Parathyroid adenoma (tissue), 2 donors: ENCODE results near the gene S100PBP.

Source experiments
- H2AFZ ChIP-seq: fragments of 300-600 bp; sonication (generic); one replicate; pipeline ENCODE4 v1.7.0; 2017; ENCODE audit warnings: antibody characterized with exemption, mild to moderate bottlenecking
- H3K27ac ChIP-seq: fragments of 300-600 bp; sonication (generic); one replicate; pipeline ENCODE4 v1.7.0; 2017
- H3K27me3 ChIP-seq: fragments of 300-600 bp; sonication (generic); one replicate; pipeline ENCODE4 v1.7.0; 2017; ENCODE audit warnings: low read length; ENCODE audit not compliant: control insufficient read depth, insufficient read depth
- H3K36me3 ChIP-seq: fragments of 300-600 bp; sonication (generic); one replicate; pipeline ENCODE4 v1.7.0; 2017; ENCODE audit warnings: low read length; ENCODE audit not compliant: control insufficient read depth, insufficient read depth
- H3K4me1 ChIP-seq: fragments of 300-600 bp; sonication (generic); one replicate; pipeline ENCODE4 v1.7.0; 2017; ENCODE audit warnings: control low read depth
- H3K4me2 ChIP-seq: fragments of 300-600 bp; sonication (generic); one replicate; pipeline ENCODE4 v1.7.0; 2017; ENCODE audit warnings: low read length
- H3K4me3 ChIP-seq: fragments of 300-600 bp; sonication (generic); one replicate; pipeline ENCODE4 v1.7.0; 2017; ENCODE audit warnings: low read depth, low read length
- H3K79me2 ChIP-seq: fragments of 300-600 bp; sonication (generic); one replicate; pipeline ENCODE4 v1.7.0; 2017; ENCODE audit warnings: control low read depth
- H3K9ac ChIP-seq: fragments of 300-600 bp; sonication (generic); one replicate; pipeline ENCODE4 v1.7.0; 2017; ENCODE audit warnings: mild to moderate bottlenecking
- H3K9me3 ChIP-seq: fragments of 300-600 bp; sonication (generic); one replicate; pipeline ENCODE4 v1.7.0; 2017; ENCODE audit warnings: low read length; ENCODE audit not compliant: control insufficient read depth
- CTCF ChIP-seq: fragments of 300-600 bp; sonication (generic); IDR thresholded peaks from one replicate; pipeline ENCODE4 v1.7.0; 2017; ENCODE audit warnings: antibody characterized with exemption, mild to moderate bottlenecking
- donor health status: primary hyperparathyroidism.

S100PBP gene

GRCh38 chr1:32779242-32779641, 38.2 kb upstream of the S100PBP start:
- Histone ChIP-seq H3K9me3 (no peaks in the 10 kb centered on the region), H3K4me3 (no peak overlapping the region), H3K27ac (no peak overlapping the region), H3K9ac (no peak overlapping the region), H2AFZ (no peak overlapping the region), H3K4me1 (no peaks in the 10 kb centered on the region), H3K27me3 (no peaks in the 10 kb centered on the region), H3K79me2 (no peaks in the 10 kb centered on the region), H3K36me3 (peaks cover 2% of the 10 kb centered on the region), H3K4me2 (no peak overlapping the region)
- no peak for TF ChIP-seq CTCF

DNA sequence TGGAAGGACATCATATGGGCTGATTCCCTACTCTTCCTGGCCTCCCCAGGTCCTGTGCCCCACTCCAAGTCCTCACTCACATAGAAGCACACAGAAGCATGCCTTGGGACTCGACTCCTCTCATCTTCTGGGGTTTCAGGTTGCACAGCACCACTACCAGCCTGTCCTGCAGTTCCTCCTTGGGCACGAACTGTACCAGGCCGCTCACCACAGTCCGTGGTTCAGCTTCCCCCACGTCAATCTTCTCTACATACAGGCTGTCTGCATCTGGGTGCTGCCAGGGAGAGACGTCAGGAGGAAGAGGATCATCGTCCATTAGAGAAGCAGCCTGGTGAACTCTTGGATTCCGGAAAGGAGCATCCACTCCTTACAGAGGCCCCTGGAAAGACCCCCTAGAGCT, 37.4 kb upstream of the S100PBP start:
- Histone ChIP-seq H3K9me3 (no peaks in the 10 kb centered on the region), H3K27ac (no peak overlapping the region), H3K79me2 (no peaks in the 10 kb centered on the region), H3K4me1 (no peaks in the 10 kb centered on the region), H3K4me2 (no peak overlapping the region), H3K36me3 (peaks cover 2% of the 10 kb centered on the region), H3K27me3 (no peaks in the 10 kb centered on the region), H2AFZ (no peak overlapping the region), H3K4me3 (no peak overlapping the region), H3K9ac (no peak overlapping the region)
- no peak for TF ChIP-seq CTCF

GRCh38 chr1:32780628-32781234, 36.7 kb upstream of the S100PBP start:
- H3K36me3 ChIP-seq, result peaks cover 2% of the 10 kb centered on the region
- H3K4me3 ChIP-seq, result no peak overlapping the region
- no peaks in the 10 kb centered on the region for H3K9me3 ChIP-seq
- no peak overlapping the region for H3K9ac ChIP-seq
- H3K4me2 ChIP-seq, result peak overlapping the region; percentile 23
- no peaks in the 10 kb centered on the region for H3K79me2 ChIP-seq
- TF ChIP-seq CTCF, result no peak
- H3K4me1 ChIP-seq, result no peaks in the 10 kb centered on the region
- H3K27me3 ChIP-seq, result no peaks in the 10 kb centered on the region
- H3K27ac ChIP-seq, result no peak overlapping the region
- no peak overlapping the region for H2AFZ ChIP-seq

DNA sequence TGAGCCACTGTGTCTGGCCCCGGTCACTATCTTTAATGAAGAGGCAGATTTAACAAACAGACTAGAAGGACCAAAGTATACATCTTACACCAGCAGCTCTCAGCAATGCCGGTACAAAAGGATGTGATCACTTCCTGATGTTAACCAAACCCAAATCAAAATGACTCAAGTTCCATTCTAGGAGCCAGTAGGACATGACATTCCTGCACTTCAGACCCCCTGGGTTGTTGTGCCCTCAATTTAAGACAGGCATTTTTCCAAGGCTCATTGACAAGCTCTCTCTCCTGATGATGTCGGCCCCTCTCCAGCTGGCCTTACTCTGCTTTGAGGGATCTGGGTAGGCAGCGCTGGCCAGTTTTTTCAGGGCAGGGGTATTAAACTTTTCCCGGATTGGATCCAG, 35.4 kb upstream of the S100PBP start:
- Histone ChIP-seq H3K4me2 (no peak overlapping the region), H3K36me3 (peaks cover 2% of the 10 kb centered on the region)

More for the DNA sequence above, 35.4 kb upstream of the S100PBP start:
- no peaks in the 10 kb centered on the region for H3K9me3 ChIP-seq
- no peak overlapping the region for H2AFZ ChIP-seq
- H3K4me3 ChIP-seq, result no peak overlapping the region
- no peaks in the 10 kb centered on the region for H3K79me2 ChIP-seq
- no peaks in the 10 kb centered on the region for H3K27me3 ChIP-seq
- H3K4me1 ChIP-seq, result no peaks in the 10 kb centered on the region
- TF ChIP-seq CTCF, result no peak
- no peak overlapping the region for H3K9ac ChIP-seq
- no peak overlapping the region for H3K27ac ChIP-seq
